Fibroblast of skin of right biceps (primary cell): Measurements from ENCODE around the gene PTGIS.
"Not testable (repeated sequence)": the region's sequence is repeated elsewhere in the genome, so short reads cannot be mapped to it uniquely, and the experiment has no call there.

Experiments used
- DNase-seq: peaks from one replicate; pipeline ENCODE4 v3.0.0-alpha.2; 2013

PTGIS gene

GRCh38 chr20:49578436-49578835 is 10.5 kb upstream of the PTGIS start:
- DNase-seq = no peak

DNA sequence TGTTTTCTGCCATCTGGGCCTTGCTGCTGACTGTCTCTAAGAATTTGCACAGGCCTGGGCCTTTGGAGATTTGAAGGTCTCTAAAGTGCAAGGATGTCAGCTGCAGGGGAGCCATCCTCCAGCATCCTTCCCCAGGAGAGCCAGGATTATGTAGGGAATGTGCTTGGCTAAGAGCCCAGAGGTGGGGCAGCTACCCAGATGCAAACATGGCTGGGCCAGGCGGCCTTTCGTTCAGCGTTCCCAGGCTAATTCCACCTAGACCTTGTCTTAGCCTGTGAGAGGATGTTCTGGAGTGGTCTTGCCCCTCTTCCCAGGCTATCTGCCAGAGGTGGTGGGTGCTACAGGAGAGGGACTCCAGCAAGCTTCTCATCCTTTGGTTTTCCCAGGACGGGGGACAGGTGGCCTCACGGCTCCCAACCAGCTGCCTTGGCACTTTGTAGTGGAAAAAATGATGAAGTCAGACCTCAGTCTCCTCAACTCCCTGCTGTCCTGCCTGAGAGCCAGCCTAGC is 7.7 kb upstream of the PTGIS start:
- DNase-seq = peak; percentile 59

DNA sequence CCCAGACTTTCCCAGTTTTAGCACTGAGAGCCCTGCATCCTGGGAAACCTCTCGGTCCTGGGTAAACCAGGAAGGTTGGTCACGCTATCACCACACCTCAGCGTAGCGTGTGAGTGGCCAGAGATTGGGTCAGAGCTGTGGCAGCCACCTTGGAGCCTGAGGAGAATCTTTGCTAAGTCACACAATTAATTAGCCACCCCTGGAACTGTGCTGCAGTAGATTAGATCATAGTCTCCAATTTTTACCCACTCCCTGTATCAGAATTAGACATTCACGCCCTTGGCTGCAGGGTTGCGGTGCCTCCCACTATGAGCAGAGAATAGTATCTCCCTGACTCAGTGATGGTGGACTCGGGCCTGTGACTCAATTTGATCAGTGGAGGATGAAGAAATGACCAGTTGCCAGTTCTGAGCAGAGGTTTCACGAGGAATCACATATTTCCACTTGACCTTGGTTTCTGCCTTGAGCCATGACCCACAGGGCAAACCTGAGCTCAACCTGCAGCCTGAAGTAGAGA is 6.0 kb upstream of the PTGIS start:
- DNase-seq = peak; percentile 23

- DNase-seq = no peak
Measured at GRCh38 chr20:49572857-49573256, 4.9 kb upstream of the PTGIS start.

DNA sequence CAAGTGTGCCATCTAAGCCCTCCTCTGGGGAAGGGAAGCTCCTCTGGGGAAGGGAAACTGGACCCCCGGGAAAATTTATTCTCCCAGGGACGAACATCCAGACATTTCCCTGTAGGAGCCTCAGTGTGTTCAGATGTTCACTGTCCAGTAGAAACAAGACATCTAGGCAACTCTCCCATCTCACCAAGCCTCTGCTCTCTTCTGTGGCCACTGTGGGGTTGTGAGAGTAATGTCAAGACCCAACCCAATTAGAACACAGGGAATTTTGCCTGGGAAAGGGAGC is 3.6 kb upstream of the PTGIS start:
- no peak for DNase-seq

DNA sequence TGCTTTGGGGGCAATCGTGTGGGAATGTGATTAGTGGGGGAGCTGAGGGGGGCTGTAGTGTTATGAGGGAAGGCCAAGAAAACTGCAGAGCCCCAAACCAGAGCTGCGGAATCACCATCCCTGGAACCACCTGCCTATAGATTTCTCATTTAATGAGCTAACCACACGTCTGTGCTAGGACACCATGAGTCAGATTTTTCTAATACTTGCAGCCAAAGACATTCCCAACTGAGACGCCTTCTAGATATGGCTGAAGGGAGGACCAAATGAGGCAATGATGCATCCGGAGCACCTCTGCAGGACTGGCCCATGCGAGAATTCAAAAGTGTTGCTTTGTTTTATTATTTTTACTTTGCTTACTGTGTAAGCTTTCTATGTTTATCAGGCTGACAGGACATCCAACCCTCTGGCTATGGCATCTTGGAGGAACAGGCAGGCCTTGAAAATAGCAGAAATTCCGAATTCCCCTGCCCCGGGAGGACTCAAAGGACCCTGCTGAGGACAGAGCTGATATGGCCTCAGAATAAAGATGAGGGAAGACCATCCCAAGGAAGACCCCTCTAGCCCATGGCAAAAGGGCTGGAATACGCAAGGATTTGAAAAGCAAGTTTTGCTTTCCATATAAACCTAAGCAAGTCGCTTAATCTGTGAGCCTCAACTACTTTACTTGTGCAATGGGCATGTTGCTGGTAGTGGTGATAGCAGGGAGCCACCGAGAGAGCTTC is 3.1 kb upstream of the PTGIS start:
- DNase-seq = peak; percentile 33

DNA sequence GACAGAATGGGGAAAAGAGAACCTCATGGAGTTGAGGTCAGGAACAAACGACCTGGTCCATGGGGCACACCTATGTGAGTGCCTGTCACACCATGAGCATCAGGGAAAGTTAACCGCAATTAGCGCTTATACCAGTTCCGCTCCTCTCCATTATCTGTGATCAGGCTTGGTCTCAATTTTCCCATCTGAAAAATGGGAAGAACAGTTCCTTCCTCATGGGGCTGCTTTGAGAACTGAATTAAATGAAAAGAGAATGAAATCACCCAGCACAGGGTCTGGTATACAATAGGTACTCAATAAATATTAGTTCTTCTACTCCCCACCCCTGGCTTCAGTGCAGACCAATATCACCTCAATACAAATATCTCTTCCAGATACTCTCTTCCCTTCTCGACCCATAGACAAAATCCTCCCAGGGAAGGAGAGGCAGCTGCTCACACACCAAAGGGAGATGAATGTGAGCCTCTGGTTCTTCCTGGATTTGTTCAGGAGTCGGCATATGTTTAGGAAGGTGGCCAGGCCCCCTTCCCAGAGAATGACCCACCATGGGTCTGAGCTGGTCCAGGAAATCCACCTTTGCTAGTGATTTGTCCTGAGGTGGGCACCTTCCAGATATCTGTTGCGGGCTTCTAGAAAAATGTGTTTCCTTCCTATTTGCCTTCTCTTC is 2.4 kb upstream of the PTGIS start:
- DNase-seq = no peak

GRCh38 chr20:49569411-49570115 is 1.6 kb upstream of the PTGIS start:
- no peak for DNase-seq

DNA sequence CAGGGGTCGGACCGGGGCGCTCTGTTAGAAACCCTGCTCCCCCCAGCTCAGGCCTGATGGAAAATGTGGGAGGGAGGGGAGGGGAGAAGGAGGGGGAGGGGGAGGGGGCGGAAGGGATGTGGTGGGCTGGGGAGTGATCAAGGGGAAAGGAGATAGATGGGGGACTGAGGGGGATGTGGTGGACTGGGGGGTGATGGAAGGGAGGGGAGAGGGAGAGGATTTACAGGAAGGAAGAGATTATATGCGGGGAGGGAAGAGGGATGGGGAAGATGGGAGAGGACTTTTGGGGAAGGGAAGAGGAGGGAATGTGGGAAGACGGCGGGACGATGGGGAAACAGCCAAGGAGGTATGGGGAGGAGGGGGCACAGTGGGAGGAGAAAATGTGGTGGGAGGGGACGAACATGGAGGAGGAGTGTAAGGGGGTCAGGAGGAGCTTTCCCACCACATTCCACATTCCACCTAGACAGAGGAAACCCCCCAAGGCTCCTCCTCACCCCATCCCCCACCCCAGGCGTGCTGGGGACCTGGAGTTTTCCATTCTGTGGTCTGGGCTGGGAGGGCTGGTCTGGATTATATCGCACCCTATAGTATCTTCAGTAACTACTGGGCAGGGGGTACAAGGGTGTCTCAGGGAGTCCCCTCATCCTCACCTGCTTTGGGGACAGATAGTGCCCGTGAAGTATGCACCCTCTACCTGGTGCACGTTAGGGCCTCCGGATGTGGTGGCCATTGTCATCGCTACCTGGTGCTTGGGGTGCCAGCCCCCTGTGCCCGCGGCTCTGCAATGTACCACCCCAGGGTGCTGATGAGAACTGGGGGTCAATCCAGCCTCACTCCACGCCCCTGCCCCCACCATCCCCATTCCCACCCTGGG is 578 bp upstream of the PTGIS start:
- peak; percentile 35 for DNase-seq

- DNase-seq = no peak
Measured at GRCh38 chr20:49566401-49567364, 1.3 kb downstream of the PTGIS start.

- DNase-seq = not testable (repeated sequence)
Measured at GRCh38 chr20:49564991-49565390, 2.9 kb downstream of the PTGIS start.

DNA sequence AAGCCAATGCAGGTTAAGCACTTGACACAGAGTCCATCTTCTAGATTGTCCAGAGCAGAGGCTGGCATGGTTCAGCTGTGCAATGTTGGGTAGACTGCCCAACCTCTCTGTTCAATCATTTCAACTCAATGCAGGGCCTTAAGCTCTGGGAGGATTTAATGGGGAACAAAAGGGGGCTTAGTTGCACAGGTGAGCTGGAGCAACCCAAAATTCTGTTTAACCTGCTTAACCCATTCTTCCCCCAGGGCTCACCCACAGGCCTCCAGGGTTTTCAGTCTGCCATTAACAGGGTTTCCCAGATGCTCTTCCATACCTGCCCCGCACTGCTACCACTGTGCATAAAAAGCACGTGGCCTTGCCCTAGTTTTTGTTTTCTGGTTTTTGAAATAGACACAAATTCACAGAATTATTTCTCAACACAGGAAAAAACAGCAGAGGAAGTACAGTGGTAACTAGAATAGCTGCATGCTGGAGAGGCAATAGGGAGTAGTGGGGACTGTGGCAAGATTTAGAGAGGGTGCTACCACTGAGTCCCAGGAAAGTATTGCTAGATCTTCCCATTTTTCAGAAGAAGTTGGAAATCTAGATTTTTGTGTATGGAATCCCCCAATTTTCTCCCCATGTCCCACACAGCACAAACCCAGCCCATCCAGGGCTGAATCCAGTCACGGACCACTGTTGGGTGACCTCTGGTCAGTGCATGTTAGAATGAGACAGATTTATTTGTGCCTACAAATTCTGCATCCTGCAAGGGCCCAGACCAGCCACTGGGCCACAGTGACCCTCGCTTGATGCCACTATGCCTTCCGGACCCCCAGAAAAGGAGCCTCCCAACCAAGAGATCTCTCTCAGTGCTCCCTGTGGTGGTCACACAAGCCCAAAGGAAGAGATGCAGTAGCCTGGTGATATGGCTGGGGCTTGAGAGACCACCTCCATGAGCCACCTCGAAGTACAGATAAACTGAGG is 4.6 kb downstream of the PTGIS start:
- DNase-seq = no peak

- DNase-seq = peak; percentile 75
Measured at GRCh38 chr20:49562311-49563014, 5.5 kb downstream of the PTGIS start.

GRCh38 chr20:49561806-49562205 is 6.1 kb downstream of the PTGIS start:
- DNase-seq = no peak

DNA sequence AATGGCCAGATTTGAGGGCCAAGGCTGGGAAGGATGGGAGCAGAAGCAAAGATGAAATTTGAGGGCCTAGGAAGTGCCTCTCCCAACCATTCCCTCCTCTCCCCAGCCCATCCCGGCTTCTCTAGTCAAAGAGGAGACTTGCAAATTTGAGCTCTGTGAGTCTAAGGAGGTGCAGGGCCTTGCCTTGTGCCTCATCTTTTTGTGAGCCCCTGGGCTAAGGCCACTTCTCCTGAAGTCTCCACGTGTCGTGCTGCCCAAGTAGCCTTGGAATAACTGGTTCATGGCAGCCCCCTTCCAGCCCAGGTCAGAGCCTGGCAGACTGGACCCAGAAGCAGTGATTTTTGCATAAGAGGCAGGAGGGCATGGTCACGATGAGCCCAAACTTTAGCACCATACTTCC is 6.7 kb downstream of the PTGIS start:
- no peak for DNase-seq

DNA sequence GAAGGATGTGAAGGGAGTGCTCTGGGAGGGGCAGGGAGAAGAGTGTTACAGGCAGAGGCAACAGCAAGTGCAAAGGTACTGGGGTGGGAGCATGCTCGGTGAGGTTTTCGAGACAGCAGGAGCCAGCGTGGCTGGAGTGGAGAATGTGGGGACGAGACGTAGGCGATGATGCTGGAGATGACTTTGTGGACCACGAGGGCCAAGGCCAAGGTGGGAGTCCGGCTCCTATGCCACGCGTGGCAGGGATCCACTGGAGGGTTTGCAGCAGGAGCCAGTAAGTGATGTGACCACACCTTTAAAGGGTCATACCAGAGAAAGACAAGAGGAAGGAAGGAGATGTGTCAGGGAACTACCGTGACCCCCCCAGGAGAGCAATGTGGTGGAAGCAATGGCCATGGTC is 7.3 kb downstream of the PTGIS start:
- DNase-seq = no peak

- DNase-seq = no peak
Measured at GRCh38 chr20:49560186-49560585, 7.8 kb downstream of the PTGIS start.

DNA sequence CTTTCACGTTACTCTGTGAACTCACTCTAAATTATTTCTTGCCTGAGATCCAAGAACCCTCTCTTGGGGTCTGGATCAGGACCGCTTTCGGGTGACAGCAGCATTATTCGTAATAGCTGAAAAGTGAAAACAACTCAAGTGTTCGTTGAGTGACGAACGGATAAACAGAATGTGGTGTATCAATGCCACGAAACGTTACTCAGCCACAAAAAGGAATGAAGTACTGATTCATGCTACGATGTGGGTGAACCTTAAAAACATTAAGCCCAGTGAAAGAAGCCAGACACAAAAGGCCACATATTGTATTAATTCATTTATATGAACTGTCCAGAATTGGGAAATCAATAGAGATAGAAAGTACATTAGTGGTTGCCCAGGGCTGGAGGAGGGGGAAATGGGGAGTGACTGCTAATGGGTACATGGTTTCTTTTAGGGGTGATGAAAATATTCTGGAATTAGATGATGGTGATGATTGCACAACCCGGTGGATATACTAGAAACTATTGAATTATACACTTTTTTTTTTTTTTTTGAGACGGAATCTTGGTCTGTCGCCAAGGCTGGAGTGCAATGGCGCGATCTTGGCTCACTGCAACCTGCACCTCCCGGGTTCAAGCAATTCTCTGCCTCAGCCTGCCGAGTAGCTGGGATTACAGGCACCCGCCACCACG is 8.4 kb downstream of the PTGIS start:
- peak; percentile 49 for DNase-seq

GRCh38 chr20:49558826-49559225 is 9.1 kb downstream of the PTGIS start:
- DNase-seq = no peak
